A549 (cell line): ENCODE measurements around the gene CFAP157. TPM values are rescaled to one million over a fixed set of nuclear protein-coding genes. Genes with fewer than 3 reads are reported as not detected.

Source experiments
- ATAC-seq, 2 experiments: fragments of 200-7000 bp in 1 of 2; fragments of >200 bp in 1 of 2; cut with Nextera tagmentation in 1 of 2; cut with Tn5 transposase in 1 of 2; 3 replicates each; pipeline versions ENCODE4 v1.8.0 to v1.9.1; 2018 to 2020; ENCODE audit warnings: mild to moderate bottlenecking in 1 of 2, moderate library complexity in 1 of 2
- CTCF ChIA-PET: fragments of 300-600 bp; sonication (Branson Sonifier 250); formaldehyde crosslinking; extraction: SDS; loops from one replicate; lab custom pipeline; 2021; ENCODE audit warnings: antibody characterized with exemption, inconsistent platforms; lab: Yijun Ruan, JAX
- POLR2A ChIA-PET: fragments of 350-600 bp; formaldehyde crosslinking; extraction: SDS; loops from one replicate; lab custom pipeline; 2021; ENCODE audit warnings: antibody characterized with exemption, inconsistent platforms; lab: Yijun Ruan, JAX
- DNase-seq, 2 experiments: peaks; one replicate each; pipeline versions ENCODE4 v3.0.0 to v3.0.0-alpha.2; 2011 to 2016; ENCODE audit warnings: low read depth in 1 of 2, low spot score in 1 of 2
- FAIRE-seq: peaks from 2 replicates; lab custom pipeline; 2011; peaks lifted over from hg19 to GRCh38; lab: Jason Lieb, UNC
- H3K27ac ChIP-seq, 2 experiments: fragments of >200 bp; sonication (Bioruptor Twin); formaldehyde crosslinking; 3 replicates each; pipeline ENCODE4 v1.5.1; 2016 to 2017
- H3K4me1 ChIP-seq: fragments of >200 bp; sonication (Bioruptor Twin); formaldehyde crosslinking; 3 replicates; pipeline ENCODE4 v1.6.1; 2016
- H3K4me2 ChIP-seq: fragments of >200 bp; sonication (Bioruptor Twin); formaldehyde crosslinking; 3 replicates; pipeline ENCODE4 v1.6.1; 2016
- H3K4me3 ChIP-seq: fragments of >200 bp; sonication (Bioruptor Twin); formaldehyde crosslinking; 3 replicates; pipeline ENCODE4 v1.5.1; 2016
- H3K9me3 ChIP-seq: fragments of >200 bp; sonication (Bioruptor Twin); formaldehyde crosslinking; 3 replicates; pipeline ENCODE4 v1.6.1; 2016
- BCL3 ChIP-seq: fragments of >200 bp; sonication (Bioruptor Twin); formaldehyde crosslinking; IDR thresholded peaks from 3 replicates; pipeline ENCODE4 v1.6.1; 2016
- BHLHE40 ChIP-seq: IDR thresholded peaks from 2 replicates; pipeline ENCODE4 v1.6.1; 2012; ENCODE audit warnings: low read depth, low read length, inconsistent platforms
- CHD2 ChIP-seq: fragments of 150-350 bp; IDR thresholded peaks from 2 replicates; pipeline ENCODE4 v1.6.1; 2014; ENCODE audit warnings: low read length; ENCODE audit not compliant: partially characterized antibody
- ELK1 ChIP-seq: fragments of 150-350 bp; IDR thresholded peaks from 2 replicates; pipeline ENCODE4 v1.6.1; 2014; ENCODE audit warnings: low read depth, mild to moderate bottlenecking, low read length
- EP300 ChIP-seq, 2 experiments: fragments of >200 bp; sonication (Bioruptor Twin); formaldehyde crosslinking; IDR thresholded peaks; 2 replicates in 1 of 2; 3 replicates in 1 of 2; pipeline ENCODE4 v1.6.1; 2016 to 2017
- ESRRA ChIP-seq: fragments of 150-350 bp; IDR thresholded peaks from 2 replicates; pipeline ENCODE4 v1.6.1; 2014; ENCODE audit warnings: mild to moderate bottlenecking, low read length, borderline replicate concordance
- HOXA7 ChIP-seq: fragments of 250-450 bp; sonication (Bioruptor Pico); IDR thresholded peaks from 2 replicates; pipeline ENCODE4 v1.5.0; 2020; ENCODE audit warnings: mild to moderate bottlenecking, moderate library complexity
- JUNB ChIP-seq: fragments of >200 bp; sonication (Bioruptor Twin); formaldehyde crosslinking; IDR thresholded peaks from 2 replicates; pipeline ENCODE4 v1.6.1; 2016
- MAZ ChIP-seq: fragments of 150-350 bp; IDR thresholded peaks from 2 replicates; pipeline ENCODE4 v1.6.1; 2014; ENCODE audit warnings: antibody characterized with exemption, low read depth, low read length, borderline replicate concordance
- NR3C1 ChIP-seq: fragments of >200 bp; sonication (Bioruptor Twin); formaldehyde crosslinking; IDR thresholded peaks from 3 replicates; pipeline ENCODE4 v1.6.1; 2017
- PHF8 ChIP-seq: fragments of 200-600 bp; sonication (generic); IDR thresholded peaks from 2 replicates; pipeline ENCODE4 v1.6.1; 2016; ENCODE audit warnings: low read depth, mild to moderate bottlenecking, antibody characterized with exemption, moderate library complexity, borderline replicate concordance
- POLR2A ChIP-seq: IDR thresholded peaks from 2 replicates; pipeline ENCODE4 v1.6.1; 2012; ENCODE audit warnings: mild to moderate bottlenecking, low read length
- REST ChIP-seq: fragments of 200-600 bp; sonication (generic); IDR thresholded peaks from 2 replicates; pipeline ENCODE4 v1.6.1; 2016; ENCODE audit warnings: antibody characterized with exemption, mild to moderate bottlenecking, moderate library complexity
- RFX5 ChIP-seq: fragments of 450-650 bp; IDR thresholded peaks from 2 replicates; pipeline ENCODE4 v1.7.1; 2014; ENCODE audit warnings: antibody characterized with exemption, mild to moderate bottlenecking, moderate library complexity
- SMC3 ChIP-seq: fragments of >200 bp; sonication (Bioruptor Twin); formaldehyde crosslinking; IDR thresholded peaks from 3 replicates; pipeline ENCODE4 v1.6.1; 2018; ENCODE audit warnings: inconsistent platforms
- TFCP2L1 ChIP-seq: fragments of 250-450 bp; sonication (Bioruptor Pico); IDR thresholded peaks from 2 replicates; pipeline ENCODE4 v1.5.0; 2021; ENCODE audit warnings: mild to moderate bottlenecking
- ZFP36 ChIP-seq: fragments of 450-650 bp; IDR thresholded peaks from 2 replicates; pipeline ENCODE4 v1.6.1; 2014; ENCODE audit warnings: borderline replicate concordance; ENCODE audit not compliant: partially characterized antibody
- ZSCAN20 ChIP-seq: fragments of 250-450 bp; sonication (Bioruptor Pico); IDR thresholded peaks from 2 replicates; pipeline ENCODE4 v1.8.0; 2022; ENCODE audit warnings: mild to moderate bottlenecking, moderate library complexity
- WGBS: methylation state at CpG from one replicate; pipeline ENCODE4 v1.1.6; 2017; ENCODE audit errors: missing lambda C conversion rate; 5-methylcytosine and 5-hydroxymethylcytosine counted together
- polyA plus RNA-seq, 4 experiments: library from polyadenylated mRNA; depleted of rRNA in 3 of 4; stranded (reverse); fragments of >200 nt; fragmentation: RNase III in 1 of 4; extraction: RNeasy Plus Mini Kit Qiagen cat#74134 plus additional on column Dnase treatment in 1 of 4; gene quantifications; 2 replicates in 3 of 4; 3 replicates in 1 of 4; pipeline ENCODE4 v1.2.3, GENCODE V29; 2011 to 2017
- TF ChIP-seq, protein P1 (sequence below): fragments of >200 bp; sonication (Bioruptor Twin); formaldehyde crosslinking; IDR thresholded peaks from 2 replicates; pipeline ENCODE4 v1.6.1; 2016
- TF ChIP-seq, protein P2 (sequence below): fragments of >200 bp; sonication (Bioruptor Twin); formaldehyde crosslinking; IDR thresholded peaks from 3 replicates; pipeline ENCODE4 v1.5.1; 2016
- TF ChIP-seq, protein P3 (sequence below): fragments of 250-450 bp; sonication (Bioruptor Pico); IDR thresholded peaks from 2 replicates; pipeline ENCODE4 v1.5.0; 2020; ENCODE audit warnings: low read depth, mild to moderate bottlenecking, moderate library complexity

Gene CFAP157
- polyA plus RNA-seq, 2 of the 4 experiments (the other 2 are of a cell fraction): 0.04 TPM

- TF ChIP-seq MAZ (no peak), BHLHE40 (no peak), ELK1 (no peak), NR3C1 (no peak), ZSCAN20 (CRISPR knock-in tag) (no peak), PHF8 (no peak), CHD2 (no peak), ZFP36 (no peak), REST (no peak), SMC3 (no peak), TFCP2L1 (CRISPR knock-in tag) (no peak), POLR2A (no peak), RFX5 (no peak), HOXA7 (CRISPR knock-in tag) (no peak), EP300 (IDR thresholded peaks at IDR 0.05) (no peak), ESRRA (no peak), BCL3 (no peak)
- TF ChIP-seq, protein P1, sequence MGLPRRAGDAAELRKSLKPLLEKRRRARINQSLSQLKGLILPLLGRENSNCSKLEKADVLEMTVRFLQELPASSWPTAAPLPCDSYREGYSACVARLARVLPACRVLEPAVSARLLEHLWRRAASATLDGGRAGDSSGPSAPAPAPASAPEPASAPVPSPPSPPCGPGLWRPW: no peak
- TF ChIP-seq, protein P2, sequence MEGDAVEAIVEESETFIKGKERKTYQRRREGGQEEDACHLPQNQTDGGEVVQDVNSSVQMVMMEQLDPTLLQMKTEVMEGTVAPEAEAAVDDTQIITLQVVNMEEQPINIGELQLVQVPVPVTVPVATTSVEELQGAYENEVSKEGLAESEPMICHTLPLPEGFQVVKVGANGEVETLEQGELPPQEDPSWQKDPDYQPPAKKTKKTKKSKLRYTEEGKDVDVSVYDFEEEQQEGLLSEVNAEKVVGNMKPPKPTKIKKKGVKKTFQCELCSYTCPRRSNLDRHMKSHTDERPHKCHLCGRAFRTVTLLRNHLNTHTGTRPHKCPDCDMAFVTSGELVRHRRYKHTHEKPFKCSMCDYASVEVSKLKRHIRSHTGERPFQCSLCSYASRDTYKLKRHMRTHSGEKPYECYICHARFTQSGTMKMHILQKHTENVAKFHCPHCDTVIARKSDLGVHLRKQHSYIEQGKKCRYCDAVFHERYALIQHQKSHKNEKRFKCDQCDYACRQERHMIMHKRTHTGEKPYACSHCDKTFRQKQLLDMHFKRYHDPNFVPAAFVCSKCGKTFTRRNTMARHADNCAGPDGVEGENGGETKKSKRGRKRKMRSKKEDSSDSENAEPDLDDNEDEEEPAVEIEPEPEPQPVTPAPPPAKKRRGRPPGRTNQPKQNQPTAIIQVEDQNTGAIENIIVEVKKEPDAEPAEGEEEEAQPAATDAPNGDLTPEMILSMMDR: no peak
- ChIA-PET CTCF (interaction anchor here (1.1 to 15.7 kb wide), 10 partner anchors 8 to 228 kb away, joined by 3 to 243 read pairs (median 60); partner anchors contain the start of genes CDK9, SH2D3C and STXBP1), POLR2A (no interaction called here)
- H3K27ac ChIP-seq: no peak overlapping the region
- no peak for ATAC-seq
- H3K4me1 ChIP-seq: peaks cover 9% of the 10 kb centered on the region; the same call in 1 of the 3 replicates
- no peaks in the 10 kb centered on the region for H3K9me3 ChIP-seq
- H3K4me3 ChIP-seq: no peak overlapping the region
- FAIRE-seq: no peak
- H3K4me2 ChIP-seq: no peak overlapping the region
- 94% methylated on average over 19 of the region's 21 CpGs for WGBS
- DNase-seq: no peak
Measured at GRCh38 chr9:127732444-127732843, 25.7 kb downstream of the CFAP157 start.

- H3K4me1 ChIP-seq: peaks cover 9% of the 10 kb centered on the region; the same call in 1 of the 3 replicates
- no peak overlapping the region for H3K4me3 ChIP-seq
- no peaks in the 10 kb centered on the region for H3K9me3 ChIP-seq
- no peak for FAIRE-seq
- TF ChIP-seq, protein P3, sequence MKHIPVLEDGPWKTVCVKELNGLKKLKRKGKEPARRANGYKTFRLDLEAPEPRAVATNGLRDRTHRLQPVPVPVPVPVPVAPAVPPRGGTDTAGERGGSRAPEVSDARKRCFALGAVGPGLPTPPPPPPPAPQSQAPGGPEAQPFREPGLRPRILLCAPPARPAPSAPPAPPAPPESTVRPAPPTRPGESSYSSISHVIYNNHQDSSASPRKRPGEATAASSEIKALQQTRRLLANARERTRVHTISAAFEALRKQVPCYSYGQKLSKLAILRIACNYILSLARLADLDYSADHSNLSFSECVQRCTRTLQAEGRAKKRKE (CRISPR knock-in tag): no peak
- TF ChIP-seq JUNB: no peak
- no peak for TF ChIP-seq ZFP36
- no peak for TF ChIP-seq RFX5
- no peak for ATAC-seq
- CTCF ChIA-PET: interaction anchor here (1.1 to 15.7 kb wide), 27 partner anchors 9 to 229 kb away, joined by 3 to 243 read pairs (median 20); partner anchors contain the start of genes CDK9, CFAP157, PTRH1 and SH2D3C
- POLR2A ChIA-PET: no interaction called here
- no peak overlapping the region for H3K4me2 ChIP-seq
- DNase-seq: no peak
- H3K27ac ChIP-seq: no peak overlapping the region
- WGBS: 86% methylated on average over 2 of the region's 2 CpGs
Measured at GRCh38 chr9:127733614-127734013, 26.8 kb downstream of the CFAP157 start.
